K562 (cell line): ENCODE results near the gene BICDL1.

Source experiments
- EP300 ChIP-seq: IDR thresholded peaks from 2 replicates; pipeline ENCODE4 v1.6.1; 2012; ENCODE audit warnings: low read length, improper control_type of control experiment
- EZH2 ChIP-seq: IDR thresholded peaks from 2 replicates; pipeline ENCODE4 v1.6.1; 2012; ENCODE audit warnings: low read depth, mild to moderate bottlenecking, inconsistent platforms, low read length, borderline replicate concordance
- PPARD ChIP-seq: fragments of 250-450 bp; sonication (Bioruptor Pico); IDR thresholded peaks from 2 replicates; pipeline ENCODE4 v1.8.0; 2022; ENCODE audit warnings: inconsistent platforms, mild to moderate bottlenecking, moderate library complexity
- SNAPC5 ChIP-seq: fragments of 250-450 bp; sonication (Bioruptor Pico); IDR thresholded peaks from 2 replicates; pipeline ENCODE4 v1.8.0; 2021; ENCODE audit warnings: moderate library complexity, mild to moderate bottlenecking, inconsistent platforms
- ZNF263 ChIP-seq: sonication (generic); formaldehyde crosslinking; IDR thresholded peaks from 2 replicates; pipeline ENCODE4 v1.8.0; 2022; ENCODE audit warnings: mild to moderate bottlenecking, missing genetic modification reagents, borderline replicate concordance
- ZNF274 ChIP-seq: IDR thresholded peaks from 2 replicates; pipeline ENCODE4 v1.6.1; 2011; ENCODE audit warnings: low read depth, mild to moderate bottlenecking, low read length, moderate library complexity, borderline replicate concordance
- ZNF449 ChIP-seq: fragments of 250-450 bp; sonication (Bioruptor Pico); IDR thresholded peaks from 2 replicates; pipeline ENCODE4 v1.8.0; 2022; ENCODE audit warnings: moderate library complexity, mild to moderate bottlenecking, inconsistent platforms
- ZNF77 ChIP-seq: fragments of 250-450 bp; sonication (Bioruptor Pico); IDR thresholded peaks from 2 replicates; pipeline ENCODE4 v1.5.0; 2020
- TF ChIP-seq, protein P1 (sequence below): IDR thresholded peaks from 2 replicates; pipeline ENCODE4 v1.6.1; 2016; ENCODE audit warnings: missing genetic modification characterization, missing compliant biosample characterization
- TF ChIP-seq, protein P2 (sequence below), 2 experiments: fragments of 150-350 bp in 1 of 2; IDR thresholded peaks; 2 replicates each; pipeline ENCODE4 v1.6.1; 2012 to 2016; ENCODE audit warnings: low read depth in 2 of 2, low read length in 2 of 2, mild to moderate bottlenecking in 1 of 2, moderate library complexity in 1 of 2

- TF ChIP-seq EP300 (no peak), ZNF274 (no peak), ZNF77 (CRISPR knock-in tag) (no peak), EZH2 (no peak), PPARD (CRISPR knock-in tag) (no peak), SNAPC5 (CRISPR knock-in tag) (no peak), ZNF263 (CRISPR knock-in tag) (no peak), ZNF449 (no peak)
- TF ChIP-seq, protein P1, sequence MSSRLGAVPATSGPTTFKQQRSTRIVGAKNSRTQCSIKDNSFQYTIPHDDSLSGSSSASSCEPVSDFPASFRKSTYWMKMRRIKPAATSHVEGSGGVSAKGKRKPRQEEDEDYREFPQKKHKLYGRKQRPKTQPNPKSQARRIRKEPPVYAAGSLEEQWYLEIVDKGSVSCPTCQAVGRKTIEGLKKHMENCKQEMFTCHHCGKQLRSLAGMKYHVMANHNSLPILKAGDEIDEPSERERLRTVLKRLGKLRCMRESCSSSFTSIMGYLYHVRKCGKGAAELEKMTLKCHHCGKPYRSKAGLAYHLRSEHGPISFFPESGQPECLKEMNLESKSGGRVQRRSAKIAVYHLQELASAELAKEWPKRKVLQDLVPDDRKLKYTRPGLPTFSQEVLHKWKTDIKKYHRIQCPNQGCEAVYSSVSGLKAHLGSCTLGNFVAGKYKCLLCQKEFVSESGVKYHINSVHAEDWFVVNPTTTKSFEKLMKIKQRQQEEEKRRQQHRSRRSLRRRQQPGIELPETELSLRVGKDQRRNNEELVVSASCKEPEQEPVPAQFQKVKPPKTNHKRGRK (tag), result no peak
- TF ChIP-seq, protein P2, sequence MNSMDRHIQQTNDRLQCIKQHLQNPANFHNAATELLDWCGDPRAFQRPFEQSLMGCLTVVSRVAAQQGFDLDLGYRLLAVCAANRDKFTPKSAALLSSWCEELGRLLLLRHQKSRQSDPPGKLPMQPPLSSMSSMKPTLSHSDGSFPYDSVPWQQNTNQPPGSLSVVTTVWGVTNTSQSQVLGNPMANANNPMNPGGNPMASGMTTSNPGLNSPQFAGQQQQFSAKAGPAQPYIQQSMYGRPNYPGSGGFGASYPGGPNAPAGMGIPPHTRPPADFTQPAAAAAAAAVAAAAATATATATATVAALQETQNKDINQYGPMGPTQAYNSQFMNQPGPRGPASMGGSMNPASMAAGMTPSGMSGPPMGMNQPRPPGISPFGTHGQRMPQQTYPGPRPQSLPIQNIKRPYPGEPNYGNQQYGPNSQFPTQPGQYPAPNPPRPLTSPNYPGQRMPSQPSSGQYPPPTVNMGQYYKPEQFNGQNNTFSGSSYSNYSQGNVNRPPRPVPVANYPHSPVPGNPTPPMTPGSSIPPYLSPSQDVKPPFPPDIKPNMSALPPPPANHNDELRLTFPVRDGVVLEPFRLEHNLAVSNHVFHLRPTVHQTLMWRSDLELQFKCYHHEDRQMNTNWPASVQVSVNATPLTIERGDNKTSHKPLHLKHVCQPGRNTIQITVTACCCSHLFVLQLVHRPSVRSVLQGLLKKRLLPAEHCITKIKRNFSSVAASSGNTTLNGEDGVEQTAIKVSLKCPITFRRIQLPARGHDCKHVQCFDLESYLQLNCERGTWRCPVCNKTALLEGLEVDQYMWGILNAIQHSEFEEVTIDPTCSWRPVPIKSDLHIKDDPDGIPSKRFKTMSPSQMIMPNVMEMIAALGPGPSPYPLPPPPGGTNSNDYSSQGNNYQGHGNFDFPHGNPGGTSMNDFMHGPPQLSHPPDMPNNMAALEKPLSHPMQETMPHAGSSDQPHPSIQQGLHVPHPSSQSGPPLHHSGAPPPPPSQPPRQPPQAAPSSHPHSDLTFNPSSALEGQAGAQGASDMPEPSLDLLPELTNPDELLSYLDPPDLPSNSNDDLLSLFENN (IDR thresholded peaks at IDR 0.05; ENCODE audit: low read depth in 2 of 2, low read length in 2 of 2), result no peak
These were observed 112.1 kb downstream of the BICDL1 start for GRCh38 chr12:120101182-120101581.
